Naive thymus-derived CD4-positive, alpha-beta T cell (primary cell): ENCODE data around the gene HOXD8. TPM values are rescaled to one million over a fixed set of nuclear protein-coding genes. Genes with fewer than 3 reads are reported as not detected.

ENCODE experiments used
- ATAC-seq: fragments of 150-1000 bp; cut with Tn5 transposase; 2 replicates; pipeline ENCODE4 v1.10.0; 2021; ENCODE audit warnings: mild to moderate bottlenecking, moderate library complexity
- CTCF ChIA-PET: fragments of 350-600 bp; sonication (Branson Sonifier 250); formaldehyde crosslinking; loops from one replicate; lab custom pipeline; 2021; ENCODE audit warnings: antibody characterized with exemption; lab: Charles Lee
- POLR2A ChIA-PET: fragments of 350-600 bp; sonication (Branson Sonifier 250); formaldehyde crosslinking; loops from one replicate; lab custom pipeline; 2021; ENCODE audit warnings: antibody characterized with exemption, inconsistent platforms; lab: Charles Lee
- DNase-seq, 9 donors: peaks; one replicate each; pipeline versions ENCODE4 v3.0.0 to v3.0.0-alpha.2; 2020 to 2022; ENCODE audit warnings: mixed read lengths in 1 of 9
- H3K27ac ChIP-seq: one replicate; pipeline ENCODE4 v1.7.0; 2013; ENCODE audit warnings: mild to moderate bottlenecking, low read depth, low read length, moderate library complexity
- H3K27me3 ChIP-seq, 2 donors: one replicate each; pipeline ENCODE4 v1.7.0; 2013; ENCODE audit warnings: low read length in 2 of 2, mild to moderate bottlenecking in 2 of 2, moderate library complexity in 2 of 2; ENCODE audit not compliant: control insufficient read depth in 2 of 2, insufficient read depth in 2 of 2
- H3K36me3 ChIP-seq, 3 experiments: 1 replicate in 2 of 3; 2 replicates in 1 of 3; pipeline ENCODE4 v1.7.0; 2013; ENCODE audit warnings: low read length in 3 of 3, mild to moderate bottlenecking in 3 of 3, moderate library complexity in 1 of 3; ENCODE audit not compliant: insufficient read depth in 3 of 3, control insufficient read depth in 2 of 3
- H3K4me1 ChIP-seq, 2 donors: one replicate each; pipeline ENCODE4 v1.7.0; 2013; ENCODE audit warnings: low read length in 2 of 2, mild to moderate bottlenecking in 2 of 2, moderate library complexity in 1 of 2; ENCODE audit not compliant: control insufficient read depth in 2 of 2, insufficient read depth in 2 of 2
- H3K4me3 ChIP-seq: 2 replicates; pipeline ENCODE4 v1.7.0; 2013; ENCODE audit warnings: mild to moderate bottlenecking, low read length
- H3K9me3 ChIP-seq, 3 experiments: 1 replicate in 2 of 3; 2 replicates in 1 of 3; pipeline ENCODE4 v1.7.0; 2013; ENCODE audit warnings: low read length in 3 of 3; ENCODE audit not compliant: control insufficient read depth in 2 of 3
- H3K27ac Mint-ChIP-seq, 9 donors: one replicate each; pipeline ENCODE4 v1.8.0; 2020 to 2022; ENCODE audit warnings: mixed read lengths in 9 of 9, mild to moderate bottlenecking in 8 of 9, moderate library complexity in 5 of 9, inconsistent platforms in 2 of 9
- H3K27me3 Mint-ChIP-seq, 5 donors: one replicate each; pipeline ENCODE4 v1.8.0; 2021 to 2022; ENCODE audit warnings: mixed read lengths in 5 of 5, mild to moderate bottlenecking in 1 of 5
- H3K36me3 Mint-ChIP-seq, 5 donors: one replicate each; pipeline ENCODE4 v1.8.0; 2020 to 2022; ENCODE audit warnings: mixed read lengths in 5 of 5, mild to moderate bottlenecking in 3 of 5, inconsistent platforms in 1 of 5
- H3K4me1 Mint-ChIP-seq, 7 donors: one replicate each; pipeline ENCODE4 v1.8.0; 2020 to 2022; ENCODE audit warnings: mixed read lengths in 7 of 7, mild to moderate bottlenecking in 3 of 7, inconsistent platforms in 1 of 7
- H3K4me3 Mint-ChIP-seq, 10 donors: one replicate each; pipeline ENCODE4 v1.8.0; 2020 to 2022; ENCODE audit warnings: mild to moderate bottlenecking in 10 of 10, mixed read lengths in 10 of 10, moderate library complexity in 6 of 10, inconsistent platforms in 2 of 10
- H3K9me3 Mint-ChIP-seq, 11 donors: one replicate each; pipeline ENCODE4 v1.8.0; 2020 to 2022; ENCODE audit warnings: mixed read lengths in 11 of 11, mild to moderate bottlenecking in 4 of 11, inconsistent platforms in 1 of 11, moderate library complexity in 1 of 11
- intact Hi-C, 2 donors: fragments of 100-400 bp; cut with micrococcal nuclease; formaldehyde crosslinking; loops; one replicate each; pipeline ENCODE4 v1.15.1; 2023
- polyA plus RNA-seq, 2 donors: library from polyadenylated mRNA; unstranded; fragments of 300-500 nt; fragmentation: Illumina TruSeq; gene quantifications; one replicate each; pipeline ENCODE4 v1.2.3, GENCODE V29; 2021
- total RNA-seq, 6 experiments: library from RNA in 5 of 6; stranded (reverse) in 5 of 6; gene quantifications; 1 replicate in 5 of 6; 2 replicates in 1 of 6; pipeline ENCODE4 v1.2.3 and lab custom pipeline; 2021 to 2026

The HOXD8 gene
- total and polyA plus RNA-seq, 7 experiments from 2014 or later: not detected

GRCh38 chr2:176146645-176147044 lies 17.1 kb downstream of the HOXD8 start:
- Mint-ChIP-seq H3K36me3 (no peaks in the 10 kb centered on the region), H3K27me3 (peaks cover 92 to 96% (median 93%) of the 10 kb centered on the region in 5 donors), H3K4me1 (peaks cover 0 to 14% (median 6%) of the 10 kb centered on the region in 7 donors), H3K4me3 (no peak overlapping the region), H3K27ac (no peak overlapping the region), H3K9me3 (peaks cover 0 to 5% (median 0%) of the 10 kb centered on the region in 11 donors)
- DNase-seq (no peak), ATAC-seq (no peak)
- intact Hi-C loops: no loop called here
- H3K4me1 ChIP-seq: no peaks in the 10 kb centered on the region
- ChIA-PET POLR2A (no interaction called here), CTCF (no interaction called here)
- peaks cover 10 to 36% of the 10 kb centered on the region in 2 donors for H3K27me3 ChIP-seq
- H3K27ac ChIP-seq: no peak overlapping the region
- no peaks in the 10 kb centered on the region for H3K36me3 ChIP-seq
- H3K4me3 ChIP-seq: no peak overlapping the region
- no peaks in the 10 kb centered on the region for H3K9me3 ChIP-seq

GRCh38 chr2:176147210-176147799 lies 17.8 kb downstream of the HOXD8 start:
- peaks cover 0 to 5% (median 0%) of the 10 kb centered on the region in 11 donors for H3K9me3 Mint-ChIP-seq
- H3K36me3 Mint-ChIP-seq: no peaks in the 10 kb centered on the region
- H3K4me1 Mint-ChIP-seq: peaks cover 0 to 14% (median 6%) of the 10 kb centered on the region in 7 donors
- H3K4me3 Mint-ChIP-seq: no peak overlapping the region
- H3K9me3 ChIP-seq: no peaks in the 10 kb centered on the region
- H3K27ac ChIP-seq: no peak overlapping the region
- H3K27me3 Mint-ChIP-seq: peaks cover 86 to 93% (median 88%) of the 10 kb centered on the region in 5 donors
- ChIA-PET CTCF (no interaction called here), POLR2A (no interaction called here)
- no peaks in the 10 kb centered on the region for H3K36me3 ChIP-seq
- intact Hi-C loops: no loop called here
- peaks cover 10 to 36% of the 10 kb centered on the region in 2 donors for H3K27me3 ChIP-seq
- no peak overlapping the region for H3K27ac Mint-ChIP-seq
- no peaks in the 10 kb centered on the region for H3K4me1 ChIP-seq
- H3K4me3 ChIP-seq: no peak overlapping the region
- ATAC-seq: no peak
- no peak for DNase-seq

DNA sequence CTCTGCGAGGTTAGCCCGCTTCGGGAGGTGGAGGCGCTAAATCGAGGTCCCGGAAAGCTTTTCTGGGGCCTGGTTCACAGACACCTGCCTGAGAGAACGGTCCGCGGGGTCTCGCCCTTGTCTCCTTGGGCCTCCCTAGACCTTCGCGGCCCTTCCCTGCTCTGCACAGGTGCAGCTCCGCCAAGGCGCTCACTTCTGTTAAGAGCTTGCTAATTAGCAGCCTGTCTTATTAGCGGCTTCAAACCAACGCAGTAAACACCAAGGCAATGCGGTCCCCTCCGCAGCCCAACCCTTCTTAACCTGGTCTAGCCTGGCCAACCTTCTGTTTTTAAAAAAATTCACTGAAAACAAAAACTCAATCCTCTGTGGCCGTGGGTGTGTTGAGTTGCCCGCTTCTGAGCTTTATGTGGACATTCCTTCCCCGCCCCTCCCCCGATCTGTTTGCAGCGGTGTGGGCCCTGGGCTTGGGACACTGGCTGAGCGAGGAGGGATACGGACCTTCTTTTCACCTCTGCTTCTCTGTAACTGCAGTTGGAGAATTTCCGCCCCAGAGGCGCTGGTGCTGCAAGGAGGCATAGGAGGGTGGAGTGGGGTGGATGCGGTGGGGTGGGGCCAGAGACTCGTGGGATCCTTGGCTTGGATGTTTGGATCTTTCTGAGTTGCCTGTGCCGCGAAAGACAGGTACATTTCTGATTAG lies 18.4 kb downstream of the HOXD8 start:
- peaks cover 83 to 93% (median 89%) of the 10 kb centered on the region in 5 donors for H3K27me3 Mint-ChIP-seq
- no peaks in the 10 kb centered on the region for H3K36me3 Mint-ChIP-seq
- CTCF ChIA-PET: interaction anchor here (0.6 kb wide), 1 partner anchor 1080 kb away, joined by 6 read pairs; no protein-coding TSS in a partner anchor
- intact Hi-C loops: no loop called here
- POLR2A ChIA-PET: no interaction called here
- H3K4me1 Mint-ChIP-seq: peaks cover 0 to 14% (median 8%) of the 10 kb centered on the region in 7 donors
- no peak for DNase-seq
- peak overlapping the region in 1 of 10 donors; percentile 10 for H3K4me3 Mint-ChIP-seq
- H3K9me3 Mint-ChIP-seq: peaks cover 0 to 5% (median 0%) of the 10 kb centered on the region in 11 donors
- no peak overlapping the region for H3K27ac Mint-ChIP-seq
- peaks cover 10 to 36% of the 10 kb centered on the region in 2 donors for H3K27me3 ChIP-seq
- no peaks in the 10 kb centered on the region for H3K4me1 ChIP-seq
- H3K36me3 ChIP-seq: no peaks in the 10 kb centered on the region
- no peak overlapping the region for H3K4me3 ChIP-seq
- H3K27ac ChIP-seq: no peak overlapping the region
- H3K9me3 ChIP-seq: no peaks in the 10 kb centered on the region
- ATAC-seq: no peak

DNA sequence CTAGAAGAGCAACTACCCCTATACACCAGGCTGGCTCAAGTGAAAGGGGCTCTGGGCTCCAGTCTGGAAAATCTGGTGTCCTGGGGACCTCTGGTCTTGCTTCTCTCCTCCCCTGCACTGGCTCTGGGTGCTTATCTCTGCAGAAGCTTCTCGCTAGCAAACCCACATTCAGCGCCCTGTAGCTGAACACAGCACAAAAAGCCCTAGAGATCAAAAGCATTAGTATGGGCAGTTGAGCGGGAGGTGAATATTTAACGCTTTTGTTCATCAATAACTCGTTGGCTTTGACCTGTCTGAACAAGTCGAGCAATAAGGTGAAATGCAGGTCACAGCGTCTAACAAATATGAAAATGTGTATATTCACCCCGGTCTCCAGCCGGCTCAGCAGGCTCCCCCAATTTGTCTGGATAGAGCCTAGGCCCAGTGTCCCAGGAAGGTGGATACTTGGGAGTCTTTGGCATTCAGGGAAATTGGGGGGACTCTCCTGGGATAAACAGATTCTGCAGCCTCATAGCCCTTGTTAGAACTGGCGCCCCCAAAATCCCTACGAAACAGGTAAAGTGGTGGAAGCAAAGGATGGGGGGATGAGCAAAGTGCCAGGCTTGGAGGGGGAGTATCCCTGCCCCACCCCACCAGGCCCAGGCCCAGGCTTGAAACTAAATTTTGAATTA lies 19.4 kb downstream of the HOXD8 start:
- Mint-ChIP-seq H3K4me3 (peak overlapping the region in 1 of 10 donors; percentile 16), H3K36me3 (no peaks in the 10 kb centered on the region), H3K27me3 (peaks cover 81 to 93% (median 88%) of the 10 kb centered on the region in 5 donors), H3K9me3 (peaks cover 0 to 5% (median 0%) of the 10 kb centered on the region in 11 donors), H3K27ac (no peak overlapping the region), H3K4me1 (peaks cover 0 to 14% (median 8%) of the 10 kb centered on the region in 7 donors)
- ATAC-seq (no peak), DNase-seq (no peak)
- ChIA-PET CTCF (no interaction called here), POLR2A (no interaction called here)
- H3K4me3 ChIP-seq: no peak overlapping the region
- no peak overlapping the region for H3K27ac ChIP-seq
- H3K4me1 ChIP-seq: no peaks in the 10 kb centered on the region
- intact Hi-C loops: no loop called here
- no peaks in the 10 kb centered on the region for H3K9me3 ChIP-seq
- H3K36me3 ChIP-seq: no peaks in the 10 kb centered on the region
- H3K27me3 ChIP-seq: peaks cover 10 to 36% of the 10 kb centered on the region in 2 donors

DNA sequence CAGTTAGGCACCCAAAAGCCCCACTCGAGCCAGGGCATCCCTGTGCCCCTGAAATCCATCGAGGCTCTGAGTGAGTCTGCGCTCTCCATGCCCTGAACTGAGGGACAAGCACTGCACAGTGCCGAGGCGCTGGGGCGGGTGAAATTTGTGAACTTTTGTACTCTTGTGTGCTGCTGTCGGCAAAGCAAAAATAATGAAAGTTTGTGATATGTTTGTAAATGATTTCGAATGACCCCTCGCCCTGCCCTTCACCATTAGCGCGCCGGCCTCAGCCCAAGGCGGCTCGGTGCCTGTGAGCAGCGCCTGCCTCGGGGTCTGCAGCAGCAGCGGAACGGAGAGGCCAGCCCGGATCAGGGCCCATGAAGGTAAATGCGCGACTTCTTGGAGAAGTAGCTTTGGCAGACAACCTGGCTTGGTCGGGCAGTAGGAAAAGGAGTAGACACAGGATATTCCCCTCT lies 20.0 kb downstream of the HOXD8 start:
- H3K9me3 Mint-ChIP-seq: peaks cover 0 to 5% (median 0%) of the 10 kb centered on the region in 11 donors

DNA sequence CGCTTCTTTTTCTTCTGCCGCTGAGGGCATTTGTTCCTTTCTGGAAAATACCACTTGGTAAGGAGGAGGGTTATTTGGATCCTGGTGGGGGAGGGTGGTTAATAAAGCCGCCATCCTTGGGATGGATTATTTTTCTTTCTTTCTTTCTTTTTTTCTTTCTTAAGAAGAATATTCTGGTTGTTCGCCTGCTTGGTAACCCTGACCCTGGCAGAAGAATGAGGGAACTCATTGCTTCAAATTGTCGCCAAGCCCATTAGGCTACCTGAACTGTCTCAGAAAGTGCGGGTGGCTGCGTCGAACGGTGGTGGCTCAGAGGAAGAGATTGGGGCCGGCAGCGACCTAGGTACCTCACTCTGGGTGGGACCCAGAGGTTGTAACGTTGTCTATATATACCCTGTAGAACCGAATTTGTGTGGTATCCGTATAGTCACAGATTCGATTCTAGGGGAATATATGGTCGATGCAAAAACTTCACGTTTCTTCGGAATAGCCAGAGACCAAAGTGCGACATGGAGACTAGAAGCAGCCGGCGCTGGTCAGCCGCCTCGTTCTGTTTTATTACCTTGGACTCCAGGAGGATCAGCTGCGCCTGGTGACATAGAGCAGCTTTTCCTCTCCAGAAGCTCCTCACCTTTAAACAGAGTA lies 20.6 kb downstream of the HOXD8 start:
- peak overlapping the region in 3 of 10 donors; percentile 2 to 10 (median 7) for H3K4me3 Mint-ChIP-seq
- H3K27ac Mint-ChIP-seq: no peak overlapping the region
- H3K9me3 ChIP-seq: no peaks in the 10 kb centered on the region
- no peaks in the 10 kb centered on the region for H3K36me3 ChIP-seq
- H3K9me3 Mint-ChIP-seq: peaks cover 0 to 5% (median 0%) of the 10 kb centered on the region in 11 donors
- H3K4me1 ChIP-seq: no peaks in the 10 kb centered on the region
- H3K4me3 ChIP-seq: no peak overlapping the region
- ATAC-seq (no peak), DNase-seq (no peak)
- ChIA-PET POLR2A (no interaction called here), CTCF (no interaction called here)
- no peak overlapping the region for H3K27ac ChIP-seq
- H3K4me1 Mint-ChIP-seq: peaks cover 0 to 14% (median 8%) of the 10 kb centered on the region in 7 donors
- no peaks in the 10 kb centered on the region for H3K36me3 Mint-ChIP-seq
- intact Hi-C loops: no loop called here
- peaks cover 10 to 42% of the 10 kb centered on the region in 2 donors for H3K27me3 ChIP-seq
- peaks cover 80 to 95% (median 88%) of the 10 kb centered on the region in 5 donors for H3K27me3 Mint-ChIP-seq

More for the DNA sequence above, 20.0 kb downstream of the HOXD8 start:
- H3K27me3 Mint-ChIP-seq: peaks cover 80 to 95% (median 88%) of the 10 kb centered on the region in 5 donors
- ChIA-PET CTCF (no interaction called here), POLR2A (no interaction called here)
- peaks cover 10 to 40% of the 10 kb centered on the region in 2 donors for H3K27me3 ChIP-seq
- no peak overlapping the region for H3K4me3 Mint-ChIP-seq
- DNase-seq (no peak), ATAC-seq (no peak)
- no peaks in the 10 kb centered on the region for H3K9me3 ChIP-seq
- H3K27ac Mint-ChIP-seq: no peak overlapping the region
- H3K27ac ChIP-seq: no peak overlapping the region
- H3K4me3 ChIP-seq: no peak overlapping the region
- H3K4me1 ChIP-seq: no peaks in the 10 kb centered on the region
- intact Hi-C loops: no loop called here
- H3K4me1 Mint-ChIP-seq: peaks cover 0 to 14% (median 8%) of the 10 kb centered on the region in 7 donors
- no peaks in the 10 kb centered on the region for H3K36me3 Mint-ChIP-seq
- no peaks in the 10 kb centered on the region for H3K36me3 ChIP-seq
